Measurements from ENCODE around the gene PDSS2.
"Not testable (repeated sequence)": the region's sequence is repeated elsewhere in the genome, so short reads cannot be mapped to it uniquely, and the experiment has no call there.

PDSS2 gene

GRCh38 chr6:107198631-107199416 lies 260.5 kb downstream of the PDSS2 start:
- H3K9ac ChIP-seq (ENCODE audit: low read length in 5 of 5), result no peak overlapping the region
- no peak overlapping the region for H3K4me3 ChIP-seq (ENCODE audit: low read depth in 1 of 5, low read length in 5 of 5)
- H3K27me3 ChIP-seq (ENCODE audit: control insufficient read depth in 5 of 5, insufficient read depth in 4 of 5, low read length in 5 of 5), result no peaks in the 10 kb centered on the region
- no peak overlapping the region for H3K27ac ChIP-seq (ENCODE audit: low read depth, low read length)
- H3K36me3 ChIP-seq (ENCODE audit: control insufficient read depth in 5 of 5, insufficient read depth in 5 of 5, low read length in 5 of 5), result peaks cover 0 to 9% (median 0%) of the 10 kb centered on the region in 5 donors
- no peaks in the 10 kb centered on the region for H3K4me1 ChIP-seq (ENCODE audit: control insufficient read depth in 5 of 5, insufficient read depth in 5 of 5, low read length in 5 of 5)
- no peaks in the 10 kb centered on the region for H3K9me3 ChIP-seq (ENCODE audit: control insufficient read depth in 5 of 5, low read length in 5 of 5)

GRCh38 chr6:107196152-107196551 lies 263.2 kb downstream of the PDSS2 start:
- Histone ChIP-seq H3K4me3 (ENCODE audit: low read depth in 1 of 5, low read length in 5 of 5) (no peak overlapping the region), H3K27me3 (ENCODE audit: control insufficient read depth in 5 of 5, insufficient read depth in 4 of 5, low read length in 5 of 5) (no peaks in the 10 kb centered on the region), H3K36me3 (ENCODE audit: control insufficient read depth in 5 of 5, insufficient read depth in 5 of 5, low read length in 5 of 5) (peaks cover 3 to 18% (median 9%) of the 10 kb centered on the region in 5 donors), H3K27ac (ENCODE audit: low read depth, low read length) (no peak overlapping the region), H3K4me1 (ENCODE audit: control insufficient read depth in 5 of 5, insufficient read depth in 5 of 5, low read length in 5 of 5) (no peaks in the 10 kb centered on the region), H3K9ac (ENCODE audit: low read length in 5 of 5) (no peak overlapping the region), H3K9me3 (ENCODE audit: control insufficient read depth in 5 of 5, low read length in 5 of 5) (no peaks in the 10 kb centered on the region)

- not testable (repeated sequence) for H3K27ac ChIP-seq (ENCODE audit: low read depth, low read length); H3K9me3 ChIP-seq (ENCODE audit: control insufficient read depth in 5 of 5, low read length in 5 of 5); H3K9ac ChIP-seq (ENCODE audit: low read length in 5 of 5); H3K4me3 ChIP-seq (ENCODE audit: low read depth in 1 of 5, low read length in 5 of 5); H3K4me1 ChIP-seq (ENCODE audit: control insufficient read depth in 5 of 5, insufficient read depth in 5 of 5, low read length in 5 of 5); H3K27me3 ChIP-seq (ENCODE audit: control insufficient read depth in 5 of 5, insufficient read depth in 4 of 5, low read length in 5 of 5)
- H3K36me3 ChIP-seq (ENCODE audit: control insufficient read depth in 5 of 5, insufficient read depth in 5 of 5, low read length in 5 of 5), result peaks cover 3 to 22% (median 10%) of the 10 kb centered on the region in 5 donors
Measured at GRCh38 chr6:107194723-107195122, 264.6 kb downstream of the PDSS2 start.

GRCh38 chr6:107192830-107193229 lies 266.5 kb downstream of the PDSS2 start:
- no peaks in the 10 kb centered on the region for H3K27me3 ChIP-seq (ENCODE audit: control insufficient read depth in 5 of 5, insufficient read depth in 4 of 5, low read length in 5 of 5)
- no peak overlapping the region for H3K27ac ChIP-seq (ENCODE audit: low read depth, low read length)
- H3K36me3 ChIP-seq (ENCODE audit: control insufficient read depth in 5 of 5, insufficient read depth in 5 of 5, low read length in 5 of 5), result peaks cover 3 to 25% (median 12%) of the 10 kb centered on the region in 5 donors
- H3K4me1 ChIP-seq (ENCODE audit: control insufficient read depth in 5 of 5, insufficient read depth in 5 of 5, low read length in 5 of 5), result no peaks in the 10 kb centered on the region
- no peak overlapping the region for H3K9ac ChIP-seq (ENCODE audit: low read length in 5 of 5)
- no peak overlapping the region for H3K4me3 ChIP-seq (ENCODE audit: low read depth in 1 of 5, low read length in 5 of 5)
- H3K9me3 ChIP-seq (ENCODE audit: control insufficient read depth in 5 of 5, low read length in 5 of 5), result no peaks in the 10 kb centered on the region

GRCh38 chr6:107187630-107188029 lies 271.7 kb downstream of the PDSS2 start:
- Histone ChIP-seq H3K9me3 (ENCODE audit: control insufficient read depth in 5 of 5, low read length in 5 of 5) (no peaks in the 10 kb centered on the region), H3K27ac (ENCODE audit: low read depth, low read length) (no peak overlapping the region), H3K27me3 (ENCODE audit: control insufficient read depth in 5 of 5, insufficient read depth in 4 of 5, low read length in 5 of 5) (no peaks in the 10 kb centered on the region), H3K4me1 (ENCODE audit: control insufficient read depth in 5 of 5, insufficient read depth in 5 of 5, low read length in 5 of 5) (no peaks in the 10 kb centered on the region), H3K4me3 (ENCODE audit: low read depth in 1 of 5, low read length in 5 of 5) (no peak overlapping the region), H3K9ac (ENCODE audit: low read length in 5 of 5) (no peak overlapping the region), H3K36me3 (ENCODE audit: control insufficient read depth in 5 of 5, insufficient read depth in 5 of 5, low read length in 5 of 5) (peaks cover 0 to 13% (median 8%) of the 10 kb centered on the region in 5 donors)

GRCh38 chr6:107186047-107186446 lies 273.3 kb downstream of the PDSS2 start:
- Histone ChIP-seq H3K4me1 (ENCODE audit: control insufficient read depth in 5 of 5, insufficient read depth in 5 of 5, low read length in 5 of 5) (no peaks in the 10 kb centered on the region), H3K27ac (ENCODE audit: low read depth, low read length) (no peak overlapping the region), H3K36me3 (ENCODE audit: control insufficient read depth in 5 of 5, insufficient read depth in 5 of 5, low read length in 5 of 5) (peaks cover 0 to 7% (median 3%) of the 10 kb centered on the region in 5 donors), H3K4me3 (ENCODE audit: low read depth in 1 of 5, low read length in 5 of 5) (no peak overlapping the region), H3K9me3 (ENCODE audit: control insufficient read depth in 5 of 5, low read length in 5 of 5) (no peaks in the 10 kb centered on the region), H3K27me3 (ENCODE audit: control insufficient read depth in 5 of 5, insufficient read depth in 4 of 5, low read length in 5 of 5) (no peaks in the 10 kb centered on the region), H3K9ac (ENCODE audit: low read length in 5 of 5) (no peak overlapping the region)

- no peak overlapping the region for H3K4me3 ChIP-seq (ENCODE audit: low read depth in 1 of 5, low read length in 5 of 5)
- H3K36me3 ChIP-seq (ENCODE audit: control insufficient read depth in 5 of 5, insufficient read depth in 5 of 5, low read length in 5 of 5), result peaks cover 0 to 7% (median 3%) of the 10 kb centered on the region in 5 donors
- H3K27ac ChIP-seq (ENCODE audit: low read depth, low read length), result no peak overlapping the region
Measured at GRCh38 chr6:107185391-107185970, 273.9 kb downstream of the PDSS2 start.

GRCh38 chr6:107184435-107184834 lies 274.9 kb downstream of the PDSS2 start:
- Histone ChIP-seq H3K27ac (ENCODE audit: low read depth, low read length) (no peak overlapping the region), H3K4me3 (ENCODE audit: low read depth in 1 of 5, low read length in 5 of 5) (no peak overlapping the region), H3K36me3 (ENCODE audit: control insufficient read depth in 5 of 5, insufficient read depth in 5 of 5, low read length in 5 of 5) (peaks cover 0 to 4% (median under 1%) of the 10 kb centered on the region in 5 donors), H3K27me3 (ENCODE audit: control insufficient read depth in 5 of 5, insufficient read depth in 4 of 5, low read length in 5 of 5) (no peaks in the 10 kb centered on the region), H3K9me3 (ENCODE audit: control insufficient read depth in 5 of 5, low read length in 5 of 5) (no peaks in the 10 kb centered on the region), H3K4me1 (ENCODE audit: control insufficient read depth in 5 of 5, insufficient read depth in 5 of 5, low read length in 5 of 5) (no peaks in the 10 kb centered on the region), H3K9ac (ENCODE audit: low read length in 5 of 5) (no peak overlapping the region)

More at GRCh38 chr6:107185391-107185970, 273.9 kb downstream of the PDSS2 start:
- Histone ChIP-seq H3K4me1 (ENCODE audit: control insufficient read depth in 5 of 5, insufficient read depth in 5 of 5, low read length in 5 of 5) (no peaks in the 10 kb centered on the region), H3K9ac (ENCODE audit: low read length in 5 of 5) (no peak overlapping the region), H3K27me3 (ENCODE audit: control insufficient read depth in 5 of 5, insufficient read depth in 4 of 5, low read length in 5 of 5) (no peaks in the 10 kb centered on the region), H3K9me3 (ENCODE audit: control insufficient read depth in 5 of 5, low read length in 5 of 5) (no peaks in the 10 kb centered on the region)

- no peaks in the 10 kb centered on the region for H3K27me3 ChIP-seq (ENCODE audit: control insufficient read depth in 5 of 5, insufficient read depth in 4 of 5, low read length in 5 of 5)
- no peaks in the 10 kb centered on the region for H3K36me3 ChIP-seq (ENCODE audit: control insufficient read depth in 5 of 5, insufficient read depth in 5 of 5, low read length in 5 of 5)
- no peaks in the 10 kb centered on the region for H3K9me3 ChIP-seq (ENCODE audit: control insufficient read depth in 5 of 5, low read length in 5 of 5)
- H3K27ac ChIP-seq (ENCODE audit: low read depth, low read length), result no peak overlapping the region
- H3K4me1 ChIP-seq (ENCODE audit: control insufficient read depth in 5 of 5, insufficient read depth in 5 of 5, low read length in 5 of 5), result no peaks in the 10 kb centered on the region
- no peak overlapping the region for H3K9ac ChIP-seq (ENCODE audit: low read length in 5 of 5)
- no peak overlapping the region for H3K4me3 ChIP-seq (ENCODE audit: low read depth in 1 of 5, low read length in 5 of 5)
Measured at GRCh38 chr6:107180099-107180498, 279.3 kb downstream of the PDSS2 start.

- H3K4me3 ChIP-seq (ENCODE audit: low read depth in 1 of 5, low read length in 5 of 5), result no peak overlapping the region
- H3K4me1 ChIP-seq (ENCODE audit: control insufficient read depth in 5 of 5, insufficient read depth in 5 of 5, low read length in 5 of 5), result no peaks in the 10 kb centered on the region
- no peaks in the 10 kb centered on the region for H3K9me3 ChIP-seq (ENCODE audit: control insufficient read depth in 5 of 5, low read length in 5 of 5)
- no peaks in the 10 kb centered on the region for H3K27me3 ChIP-seq (ENCODE audit: control insufficient read depth in 5 of 5, insufficient read depth in 4 of 5, low read length in 5 of 5)
- H3K9ac ChIP-seq (ENCODE audit: low read length in 5 of 5), result no peak overlapping the region
- no peaks in the 10 kb centered on the region for H3K36me3 ChIP-seq (ENCODE audit: control insufficient read depth in 5 of 5, insufficient read depth in 5 of 5, low read length in 5 of 5)
- H3K27ac ChIP-seq (ENCODE audit: low read depth, low read length), result no peak overlapping the region
Measured at GRCh38 chr6:107179004-107179403, 280.4 kb downstream of the PDSS2 start.
